GM21619 (cell line): ENCODE measurements around the gene PCGF3.
"Not testable (repeated sequence)": the region's sequence is repeated elsewhere in the genome, so short reads cannot be mapped to it uniquely, and the experiment has no call there.

Experiments used
- ATAC-seq: cut with Tn5 transposase; IDR thresholded peaks from one replicate; pipeline ENCODE4 v1.9.1; 2021; ENCODE audit not compliant: unreplicated experiment

PCGF3 gene

GRCh38 chr4:740011-740410, 34.4 kb downstream of the PCGF3 start:
- ATAC-seq = no peak

DNA sequence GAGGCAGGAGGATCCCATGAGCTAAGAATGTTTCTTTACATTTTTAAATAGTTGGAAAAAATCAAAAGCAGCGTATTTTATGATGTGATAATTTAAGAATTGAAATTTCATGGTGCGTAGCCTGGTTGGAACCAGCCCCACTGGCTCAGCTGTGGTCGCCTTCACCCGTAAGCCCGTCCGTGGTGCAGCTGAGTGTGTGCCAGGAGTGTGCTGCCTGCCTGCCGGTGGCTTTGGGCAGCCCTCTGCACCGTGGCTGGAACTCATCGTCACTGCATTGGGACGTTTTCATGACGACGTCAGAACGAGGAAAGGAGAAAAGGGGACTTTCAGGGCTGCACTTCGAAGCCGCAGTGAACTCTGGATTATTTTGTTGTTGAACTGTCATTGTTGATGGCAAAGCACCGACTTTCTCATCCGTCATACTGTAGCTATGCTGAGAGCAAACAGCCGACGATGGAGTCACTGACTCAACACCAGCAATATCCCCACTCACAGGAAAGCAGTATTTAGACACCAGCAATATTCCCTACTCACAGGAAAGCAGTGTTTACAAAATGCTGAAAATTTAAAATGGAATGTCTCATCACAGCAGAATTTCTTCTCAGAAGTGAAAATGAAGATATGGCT, 35.1 kb downstream of the PCGF3 start:
- ATAC-seq = no peak

DNA sequence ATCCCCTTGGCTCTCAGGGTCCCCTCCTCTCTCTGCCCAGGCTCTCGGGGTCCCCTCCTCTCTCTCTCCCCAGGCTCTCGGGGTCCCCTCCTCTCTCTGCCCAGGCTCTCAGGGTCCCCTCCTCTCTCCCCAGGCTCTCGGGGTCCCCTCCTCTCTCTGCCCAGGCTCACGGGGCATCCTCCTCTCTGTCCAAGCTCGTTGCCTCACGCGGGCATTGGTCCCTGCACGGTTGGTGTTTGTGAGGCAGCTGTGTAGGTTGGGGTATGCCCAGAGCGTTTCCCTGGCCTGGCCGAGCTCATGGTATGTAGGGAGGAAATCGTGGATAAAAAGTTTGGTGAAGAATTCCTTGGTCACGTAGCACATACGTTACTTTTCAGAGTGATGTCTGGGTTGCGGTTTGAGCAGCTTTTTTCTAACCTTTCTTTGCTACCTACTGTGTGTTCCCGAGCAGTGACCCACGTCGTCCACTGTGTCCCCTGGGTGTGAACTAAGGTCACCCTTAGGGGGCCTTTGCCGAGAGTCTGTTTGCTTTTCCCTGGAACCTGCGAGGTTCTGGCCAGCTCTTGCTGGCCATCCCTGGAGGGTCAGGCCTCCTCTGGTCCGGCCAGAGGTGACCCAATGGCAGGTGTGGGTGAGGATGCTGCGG, 36.6 kb downstream of the PCGF3 start:
- peak; percentile 7 for ATAC-seq

GRCh38 chr4:742742-743311, 37.2 kb downstream of the PCGF3 start:
- ATAC-seq = peak; percentile 67

DNA sequence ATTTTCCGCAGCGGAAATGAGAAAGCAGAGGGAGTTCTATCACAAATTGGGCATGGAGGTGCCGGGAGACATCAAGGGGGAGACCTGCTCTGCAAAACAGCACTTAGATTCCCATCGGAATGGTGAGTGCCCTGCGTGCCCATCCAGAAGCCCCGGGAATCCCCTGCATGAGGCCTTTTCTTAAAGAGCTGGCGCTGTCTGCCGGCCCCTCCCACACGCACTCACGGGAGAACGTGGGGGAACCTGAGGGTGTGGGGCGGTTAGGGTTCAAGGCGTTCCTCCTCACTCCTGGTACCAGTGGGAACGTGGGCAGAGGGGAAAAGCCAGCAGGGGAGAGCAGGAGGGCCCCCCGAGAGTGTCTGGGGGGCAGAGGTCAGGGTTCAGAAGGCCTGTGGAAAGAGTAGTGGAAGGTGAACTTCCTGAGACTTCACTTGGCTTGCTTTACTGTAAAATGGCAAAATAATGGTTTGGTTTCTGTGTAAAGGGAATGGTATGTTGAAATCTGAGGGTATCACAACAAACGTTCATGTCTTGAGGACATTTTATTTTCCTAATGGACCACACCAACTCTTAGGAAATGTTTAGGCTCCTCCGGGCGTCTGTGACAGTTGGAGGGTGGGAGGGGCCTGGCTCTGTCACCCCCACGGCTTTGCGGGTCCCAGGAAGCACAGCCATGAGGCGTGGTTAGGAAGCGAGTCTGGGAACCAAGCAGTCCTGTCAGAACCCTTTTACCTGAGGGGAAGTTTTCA, 38.0 kb downstream of the PCGF3 start:
- no peak for ATAC-seq

- ATAC-seq = no peak
Measured at GRCh38 chr4:744212-744841, 38.7 kb downstream of the PCGF3 start.

GRCh38 chr4:747546-748170, 42.0 kb downstream of the PCGF3 start:
- ATAC-seq = no peak

DNA sequence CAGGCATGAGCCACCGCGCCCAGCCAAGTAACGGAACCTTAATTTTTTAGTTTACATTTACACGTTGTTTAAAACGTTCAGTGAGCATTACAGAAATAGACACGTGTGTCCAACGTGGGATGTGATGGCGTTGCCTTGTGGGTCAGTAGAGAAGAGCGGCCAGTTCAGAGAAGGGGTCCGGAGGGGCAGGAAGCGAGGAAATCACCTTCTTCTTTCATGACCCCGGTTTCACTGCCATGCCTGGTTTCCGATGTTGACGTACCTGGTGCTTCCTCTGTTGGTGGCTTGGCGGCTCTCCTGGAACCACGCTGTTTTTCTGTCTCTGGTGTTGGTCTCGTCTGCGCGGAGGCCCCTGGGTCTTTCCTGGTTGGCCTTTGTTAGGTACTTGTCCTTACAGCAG, 42.8 kb downstream of the PCGF3 start:
- ATAC-seq = no peak

DNA sequence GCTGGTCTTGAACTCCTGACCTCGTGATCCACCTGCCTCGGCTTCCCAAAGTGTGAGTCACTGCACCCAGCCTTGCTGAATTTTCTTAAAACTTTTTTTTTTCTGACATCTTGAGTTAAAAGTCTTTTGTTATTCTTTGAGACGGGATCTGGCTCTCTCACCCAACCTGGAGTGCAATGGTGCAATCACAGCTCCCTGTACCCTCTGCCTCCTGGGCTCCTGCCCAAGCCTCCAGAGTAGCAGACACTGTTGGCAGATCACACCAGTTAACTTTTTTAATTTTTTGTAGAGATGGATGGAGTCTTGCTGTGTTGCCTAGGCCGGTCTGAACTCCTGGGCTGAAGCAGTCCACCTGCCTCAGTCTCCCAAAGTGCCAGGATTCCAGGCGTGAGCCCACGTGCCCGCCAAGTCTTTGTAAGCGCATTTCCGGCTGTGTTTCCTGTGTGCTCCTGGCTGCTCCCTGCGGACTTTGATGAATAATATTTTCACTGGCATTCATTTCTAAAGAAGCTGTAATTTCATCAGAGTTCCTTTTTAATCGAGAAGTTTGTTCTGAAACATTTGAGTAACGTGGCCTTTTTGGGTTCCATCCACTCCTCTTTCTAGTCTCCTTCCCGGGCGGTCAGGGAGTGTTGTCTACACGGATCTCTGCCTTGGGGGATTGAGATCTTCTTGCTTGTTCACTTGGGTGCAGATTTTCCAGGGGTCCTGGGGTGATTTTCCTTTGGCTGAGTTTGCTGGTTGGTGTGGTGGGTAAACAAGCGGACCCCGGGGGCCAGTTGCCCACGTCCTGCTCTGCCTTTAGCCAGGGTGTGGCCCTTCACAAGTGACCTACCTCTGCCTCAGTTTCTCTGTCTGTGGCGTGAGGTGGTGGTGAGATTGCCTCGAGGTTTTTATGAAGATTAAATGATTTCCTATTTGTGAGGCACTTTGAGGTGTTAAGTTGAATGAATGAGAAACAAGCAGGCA, 44.4 kb downstream of the PCGF3 start:
- no peak for ATAC-seq

DNA sequence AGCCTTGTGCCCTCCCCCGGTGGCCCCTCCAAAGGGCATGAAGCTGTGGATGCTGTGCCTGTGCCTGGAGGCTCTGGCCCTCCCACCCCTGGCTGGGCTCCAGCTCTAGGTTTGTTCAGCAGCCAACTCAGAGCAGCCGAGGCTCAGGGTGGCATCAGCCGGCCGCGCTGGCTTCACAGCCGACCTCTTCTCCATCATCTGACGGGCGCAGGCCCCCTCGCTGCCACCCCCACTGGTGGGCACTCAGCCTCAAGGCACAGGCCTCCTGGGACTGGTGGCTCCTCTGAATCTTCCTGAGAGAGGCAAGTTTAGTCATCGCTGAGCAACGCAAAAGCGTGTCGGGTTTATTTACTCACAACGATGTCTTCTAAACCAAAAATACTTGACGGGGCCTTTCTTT, 46.0 kb downstream of the PCGF3 start:
- ATAC-seq = no peak

DNA sequence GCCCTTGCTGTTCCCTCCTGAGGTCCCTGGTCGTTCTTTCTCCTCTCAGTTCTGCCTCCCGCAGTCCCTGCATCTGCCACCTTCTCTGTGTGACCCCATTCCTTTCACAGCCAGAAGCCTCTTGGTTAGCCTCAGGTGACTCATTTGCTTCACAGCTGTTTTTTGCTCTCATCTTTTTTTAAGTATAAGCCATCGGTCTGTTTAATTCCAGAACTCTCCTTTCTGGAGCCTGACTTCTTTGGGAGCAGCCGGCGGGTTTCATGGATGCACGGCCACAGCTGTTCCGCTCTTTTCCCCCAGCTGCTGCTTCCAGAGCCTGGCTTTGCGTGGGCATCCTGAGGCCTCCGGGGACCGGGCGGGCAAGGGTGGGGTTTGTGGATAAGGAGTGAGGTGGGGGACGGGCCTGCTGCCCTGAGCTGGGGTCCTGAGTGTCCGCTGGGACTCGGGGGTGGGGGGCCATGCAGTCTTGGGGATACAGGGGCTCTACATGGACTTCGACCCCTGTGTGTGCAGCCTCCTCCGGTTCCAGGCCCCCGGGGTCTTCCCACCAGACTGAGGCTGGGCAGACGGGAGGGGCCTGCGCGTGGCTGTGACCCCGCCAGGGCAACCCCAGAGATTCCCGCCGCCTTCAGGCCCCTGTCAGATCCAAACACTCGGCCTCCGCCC, 46.7 kb downstream of the PCGF3 start:
- no peak for ATAC-seq

DNA sequence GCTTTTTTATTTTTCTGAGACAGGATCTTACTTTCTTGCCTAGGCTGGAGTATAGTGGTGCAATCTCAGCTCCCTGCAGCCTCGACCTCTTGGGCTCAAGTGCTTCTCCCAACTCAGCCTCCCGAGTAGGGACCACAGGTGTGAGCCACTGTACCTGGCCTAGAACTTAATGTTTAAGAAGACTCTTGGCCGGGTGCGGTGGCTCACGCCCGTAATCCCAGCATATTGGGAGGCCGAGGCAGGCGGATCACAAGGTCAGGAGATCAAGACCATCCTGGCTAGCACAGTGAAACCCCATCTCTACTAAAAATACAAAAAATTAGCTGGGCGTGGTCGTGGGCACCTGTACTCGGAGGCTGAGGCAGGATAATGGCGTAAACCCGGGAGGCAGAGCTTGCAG, 47.6 kb downstream of the PCGF3 start:
- ATAC-seq = not testable (repeated sequence)

- ATAC-seq = no peak
Measured at GRCh38 chr4:754221-755120, 48.8 kb downstream of the PCGF3 start.

- ATAC-seq = no peak
Measured at GRCh38 chr4:757111-757510, 51.5 kb downstream of the PCGF3 start.

GRCh38 chr4:759810-760209, 54.2 kb downstream of the PCGF3 start:
- ATAC-seq = not testable (repeated sequence)

GRCh38 chr4:760616-761015, 55.0 kb downstream of the PCGF3 start:
- no peak for ATAC-seq

- no peak for ATAC-seq
Measured at GRCh38 chr4:761086-761485, 55.5 kb downstream of the PCGF3 start.

GRCh38 chr4:761739-762138, 56.1 kb downstream of the PCGF3 start:
- ATAC-seq = no peak
